UCSD-AML1 (cell line): ENCODE data around the gene KLK1.
"Not testable (repeated sequence)": the region's sequence is repeated elsewhere in the genome, so short reads cannot be mapped to it uniquely, and the experiment has no call there.

ENCODE experiments used
- DNase-seq: peaks from one replicate; lab custom pipeline; 2025; ENCODE audit not compliant: unreplicated experiment; lab: John Stamatoyannopoulos, UW

KLK1 gene

GRCh38 chr19:50817941-50818858, 5.4 kb downstream of the KLK1 start:
- DNase-seq = no peak

- DNase-seq = no peak
Observed at GRCh38 chr19:50815439-50815838, 8.1 kb downstream of the KLK1 start.

- DNase-seq = no peak
Observed at GRCh38 chr19:50814883-50815282, 8.7 kb downstream of the KLK1 start.

- DNase-seq = no peak
Observed at GRCh38 chr19:50812474-50812873, 11.1 kb downstream of the KLK1 start.

- DNase-seq = not testable (repeated sequence)
Observed at GRCh38 chr19:50811622-50812238, 11.9 kb downstream of the KLK1 start.

GRCh38 chr19:50808856-50809255, 14.7 kb downstream of the KLK1 start:
- DNase-seq = no peak

- peak; percentile 99 for DNase-seq
Observed at GRCh38 chr19:50804420-50805272, 18.9 kb downstream of the KLK1 start.

- DNase-seq = peak; percentile 58
Observed at GRCh38 chr19:50803633-50804419, 19.8 kb downstream of the KLK1 start.

- no peak for DNase-seq
Observed at GRCh38 chr19:50801107-50801506, 22.5 kb downstream of the KLK1 start.

- no peak for DNase-seq
Observed at GRCh38 chr19:50799547-50799851, 24.1 kb downstream of the KLK1 start.

GRCh38 chr19:50798659-50799546, 24.7 kb downstream of the KLK1 start:
- no peak for DNase-seq

GRCh38 chr19:50797781-50798658, 25.6 kb downstream of the KLK1 start:
- no peak for DNase-seq

- no peak for DNase-seq
Observed at GRCh38 chr19:50797429-50797780, 26.2 kb downstream of the KLK1 start.

GRCh38 chr19:50796634-50797428, 26.8 kb downstream of the KLK1 start:
- no peak for DNase-seq

- no peak for DNase-seq
Observed at GRCh38 chr19:50796128-50796633, 27.4 kb downstream of the KLK1 start.

GRCh38 chr19:50795664-50796073, 27.9 kb downstream of the KLK1 start:
- no peak for DNase-seq

GRCh38 chr19:50794876-50795663, 28.5 kb downstream of the KLK1 start:
- DNase-seq = peak; percentile 27
